ENCODE measurements around the gene HNRNPUL1.
"Not testable (repeated sequence)": the region's sequence is repeated elsewhere in the genome, so short reads cannot be mapped to it uniquely, and the experiment has no call there.

Gene HNRNPUL1

DNA sequence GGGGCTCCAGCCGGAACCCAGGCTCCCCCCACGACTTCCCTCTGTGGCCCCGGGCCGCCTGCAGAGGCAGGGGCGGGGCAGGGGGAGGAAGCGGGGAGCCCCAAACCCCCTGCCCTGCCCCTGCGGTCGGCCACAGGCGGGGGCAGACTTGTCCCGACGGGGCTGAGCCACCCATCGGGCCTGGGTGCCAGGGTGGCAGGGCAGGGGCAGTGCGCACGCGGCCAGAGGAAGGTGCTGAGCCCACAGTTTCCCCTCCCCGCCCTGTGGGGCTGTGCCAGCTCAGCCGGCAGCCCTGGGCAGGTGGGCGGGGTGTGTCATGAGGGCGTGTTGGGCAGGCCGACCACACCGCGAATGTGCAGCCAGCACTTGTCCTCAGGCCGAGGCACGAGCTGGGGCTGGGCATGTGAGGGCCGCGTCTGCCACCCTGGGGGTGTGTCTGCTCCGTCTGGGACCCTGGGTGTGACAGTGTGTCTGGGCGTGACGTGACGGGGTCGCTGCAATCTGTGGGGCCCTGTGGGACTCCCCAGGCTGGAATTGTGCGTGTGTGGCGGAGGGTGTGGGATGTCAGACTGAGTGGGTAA is 63.5 kb downstream of the HNRNPUL1 start:
- peak; percentile 38 to 67 (median 48) for DNase-seq

GRCh38 chr19:41328157-41328841 is 64.1 kb downstream of the HNRNPUL1 start:
- no peak for DNase-seq

- no peak for DNase-seq
These were observed 64.7 kb downstream of the HNRNPUL1 start for GRCh38 chr19:41328842-41329225.

- DNase-seq: no peak
These were observed 66.3 kb downstream of the HNRNPUL1 start for GRCh38 chr19:41330481-41330880.

- no peak for DNase-seq
These were observed 66.9 kb downstream of the HNRNPUL1 start for GRCh38 chr19:41330946-41331678.

GRCh38 chr19:41332000-41332399 is 67.8 kb downstream of the HNRNPUL1 start:
- DNase-seq: no peak

GRCh38 chr19:41332468-41332867 is 68.3 kb downstream of the HNRNPUL1 start:
- no peak for DNase-seq

- DNase-seq: no peak
These were observed 70.6 kb downstream of the HNRNPUL1 start for GRCh38 chr19:41334793-41335192.

GRCh38 chr19:41335467-41335866 is 71.3 kb downstream of the HNRNPUL1 start:
- no peak for DNase-seq

GRCh38 chr19:41339936-41340335 is 75.8 kb downstream of the HNRNPUL1 start:
- DNase-seq: no peak

DNA sequence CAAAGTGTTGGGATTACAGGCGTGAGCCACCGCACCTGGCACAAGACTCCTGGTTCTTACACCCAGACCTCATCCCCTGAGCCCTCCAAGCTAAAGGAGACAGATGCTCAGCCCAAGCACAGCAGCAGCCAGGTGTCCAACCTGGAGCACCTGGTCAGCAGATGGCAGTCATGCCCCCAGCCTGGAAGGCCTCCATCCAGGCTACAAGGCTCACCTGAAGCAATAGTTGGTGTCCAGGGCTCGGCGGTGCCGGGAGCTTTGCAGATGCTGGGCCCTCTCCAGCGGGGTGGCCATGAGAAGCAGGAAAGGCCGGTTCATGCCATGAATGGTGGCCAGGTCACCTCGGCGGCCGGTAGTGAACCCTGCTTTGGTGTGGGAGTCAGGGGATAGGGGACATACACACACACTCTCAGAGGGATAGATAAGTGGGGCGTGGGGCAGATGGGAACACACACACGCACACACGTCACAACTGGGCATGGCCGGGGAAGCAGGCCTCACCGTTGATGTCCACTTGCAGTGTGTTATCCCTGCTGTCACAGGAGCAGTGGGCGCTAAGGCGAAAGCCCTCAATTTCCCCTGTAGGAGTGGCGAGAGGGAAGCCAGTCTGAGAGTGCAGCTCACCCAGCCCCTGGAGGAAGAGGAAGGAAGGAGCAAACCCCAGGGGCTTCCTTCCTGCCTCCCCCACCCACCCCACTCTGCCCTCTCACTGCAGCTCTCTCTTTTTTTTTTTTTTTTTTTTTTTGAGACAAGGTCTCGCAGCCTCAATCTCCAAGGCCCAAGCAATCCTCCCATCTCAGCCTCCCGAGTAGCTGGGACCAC is 77.7 kb downstream of the HNRNPUL1 start:
- no peak for DNase-seq

DNA sequence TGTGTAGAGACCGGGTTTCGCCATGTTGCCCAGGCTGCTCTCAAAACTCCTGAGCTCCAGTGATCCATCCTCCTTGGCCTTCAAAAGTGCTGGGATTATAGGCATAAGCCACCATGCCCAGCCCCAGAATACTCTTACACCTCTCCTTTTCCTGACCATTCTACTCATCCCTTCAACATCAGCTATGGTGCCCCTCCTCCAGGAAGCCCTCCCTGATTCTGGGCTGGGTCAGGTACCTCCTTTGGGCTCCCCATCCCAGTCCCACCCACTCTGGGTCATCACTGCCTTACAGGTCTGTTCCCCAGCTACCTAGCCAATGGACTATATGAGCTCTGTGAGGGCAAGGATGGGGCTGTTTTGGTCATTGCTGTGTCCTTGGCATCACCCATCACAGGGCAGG is 80.0 kb downstream of the HNRNPUL1 start:
- no peak for DNase-seq

- DNase-seq: not testable (repeated sequence)
These were observed 82.7 kb downstream of the HNRNPUL1 start for GRCh38 chr19:41346916-41347315.

DNA sequence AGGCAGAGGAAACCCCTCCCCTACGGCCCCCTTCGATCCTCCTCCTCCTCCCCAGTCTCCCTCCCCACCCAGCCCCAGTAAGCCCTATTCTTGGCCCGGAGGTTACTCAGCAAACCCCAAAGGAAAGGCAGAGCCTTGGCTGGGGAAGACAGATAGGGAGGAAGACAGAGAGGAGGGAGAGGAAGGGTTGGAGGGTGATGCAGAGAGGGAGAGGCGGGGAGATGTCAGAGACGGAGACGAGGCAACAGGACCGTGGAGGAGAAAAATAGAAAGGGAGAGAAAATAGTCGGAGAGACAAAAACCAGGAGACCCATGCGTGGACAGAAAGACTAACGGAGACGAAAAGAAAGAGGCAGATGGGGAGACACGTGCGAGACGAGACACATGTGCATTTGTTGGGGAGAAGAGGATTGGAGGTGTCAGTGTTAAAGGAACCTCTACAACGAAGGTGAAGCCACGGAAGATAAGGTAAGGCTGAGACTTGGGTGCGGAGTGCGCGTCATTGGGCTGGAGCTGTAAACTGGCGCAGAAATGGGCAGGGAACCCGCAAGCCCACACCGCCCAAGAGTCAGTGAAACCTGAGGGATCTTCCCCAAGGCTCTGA is 86.7 kb downstream of the HNRNPUL1 start:
- no peak for DNase-seq

GRCh38 chr19:41351339-41352245 is 87.4 kb downstream of the HNRNPUL1 start:
- peak; percentile 47 to 78 (median 64) for DNase-seq

- DNase-seq: no peak
These were observed 88.1 kb downstream of the HNRNPUL1 start for GRCh38 chr19:41352279-41352608.

DNA sequence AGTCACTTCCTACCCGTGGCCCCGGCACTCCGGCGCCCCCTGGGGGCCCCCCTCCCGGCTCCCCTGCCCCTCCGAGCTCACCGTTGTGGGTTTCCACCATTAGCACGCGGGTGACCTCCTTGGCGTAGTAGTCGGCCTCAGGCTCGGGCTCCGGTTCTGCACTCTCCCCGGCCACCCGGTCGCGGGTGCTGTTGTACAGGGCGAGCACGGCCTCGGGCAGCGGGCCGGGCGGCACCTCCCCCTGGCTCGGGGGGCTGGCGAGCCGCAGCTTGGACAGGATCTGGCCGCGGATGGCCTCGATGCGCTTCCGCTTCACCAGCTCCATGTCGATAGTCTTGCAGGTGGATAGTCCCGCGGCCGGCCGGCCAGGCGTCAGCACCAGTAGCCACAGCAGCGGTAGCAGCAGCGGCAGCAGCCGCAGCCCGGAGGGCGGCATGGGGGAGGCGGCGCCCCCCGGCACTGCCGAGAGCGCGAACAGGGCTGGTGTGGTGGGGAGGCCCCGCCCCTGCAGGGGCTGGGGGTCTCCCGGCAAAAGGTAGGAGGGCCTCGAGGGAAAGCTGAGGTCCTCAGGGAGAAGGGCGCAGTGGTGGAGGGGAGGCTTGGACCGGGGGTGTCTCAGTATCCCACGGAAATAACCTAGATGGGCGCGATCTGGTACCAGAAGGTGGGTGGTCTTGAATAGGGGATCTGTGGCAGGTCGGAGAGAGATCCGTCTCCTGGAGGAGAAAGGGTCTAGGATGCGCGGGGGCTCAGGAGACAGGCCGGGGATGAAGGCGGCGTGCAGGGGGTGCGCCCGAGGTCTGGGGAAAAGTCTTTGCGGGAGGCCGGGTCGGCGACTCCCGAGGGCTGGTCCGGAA is 88.7 kb downstream of the HNRNPUL1 start:
- peak; percentile 49 to 79 (median 60) for DNase-seq

DNA sequence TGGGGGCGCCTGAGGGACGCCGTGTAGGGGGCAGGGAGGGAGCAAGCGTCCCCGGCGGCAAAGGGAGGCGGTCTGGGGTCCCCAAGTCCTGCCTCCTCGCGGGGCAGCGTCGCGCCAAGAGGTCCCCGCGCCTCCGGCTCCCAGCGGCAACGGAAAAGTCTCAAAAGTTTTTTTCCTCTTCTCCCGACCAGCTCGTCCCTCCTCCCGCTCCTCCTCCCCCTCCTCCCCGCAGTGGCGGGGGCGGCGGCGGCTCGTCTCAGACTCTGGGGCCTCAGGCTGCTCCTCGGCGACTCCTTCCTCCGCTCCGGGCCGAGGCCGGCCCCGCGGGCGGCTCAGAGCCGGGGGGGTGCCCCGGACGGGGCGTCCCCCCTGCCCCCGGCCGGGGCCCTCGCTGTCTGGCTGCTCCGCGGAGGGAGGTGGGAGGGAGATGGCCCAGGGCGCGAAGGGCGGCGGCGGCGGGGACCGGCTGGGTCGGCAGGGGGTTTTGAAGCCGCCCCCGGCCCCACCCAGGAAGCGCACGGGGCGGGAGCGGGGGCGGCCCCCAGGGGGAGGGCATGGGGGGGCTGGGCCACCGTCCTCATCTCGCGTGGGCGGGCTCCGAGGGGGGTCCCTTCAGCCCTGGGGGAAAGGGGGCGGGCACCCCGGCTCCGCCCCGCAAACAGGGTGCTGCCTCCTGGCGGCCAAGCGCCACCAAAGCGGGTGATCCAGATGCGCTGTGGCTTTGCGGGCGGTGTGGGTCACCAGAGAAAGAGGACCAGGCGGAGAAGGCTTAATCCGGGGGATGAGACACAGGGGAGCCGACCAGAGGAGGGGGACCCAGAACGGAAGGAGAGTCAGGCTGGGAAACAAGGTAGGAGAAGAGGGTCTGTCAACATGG is 89.5 kb downstream of the HNRNPUL1 start, which contains the start of gene TGFB1:
Gene TGFB1, minus strand, starts transcription at position 457 of the 877 bp plus-strand sequence. CDS start 878 bp downstream, outside the sequence.
- peak; percentile 80 to 95 (median 84) for DNase-seq

DNA sequence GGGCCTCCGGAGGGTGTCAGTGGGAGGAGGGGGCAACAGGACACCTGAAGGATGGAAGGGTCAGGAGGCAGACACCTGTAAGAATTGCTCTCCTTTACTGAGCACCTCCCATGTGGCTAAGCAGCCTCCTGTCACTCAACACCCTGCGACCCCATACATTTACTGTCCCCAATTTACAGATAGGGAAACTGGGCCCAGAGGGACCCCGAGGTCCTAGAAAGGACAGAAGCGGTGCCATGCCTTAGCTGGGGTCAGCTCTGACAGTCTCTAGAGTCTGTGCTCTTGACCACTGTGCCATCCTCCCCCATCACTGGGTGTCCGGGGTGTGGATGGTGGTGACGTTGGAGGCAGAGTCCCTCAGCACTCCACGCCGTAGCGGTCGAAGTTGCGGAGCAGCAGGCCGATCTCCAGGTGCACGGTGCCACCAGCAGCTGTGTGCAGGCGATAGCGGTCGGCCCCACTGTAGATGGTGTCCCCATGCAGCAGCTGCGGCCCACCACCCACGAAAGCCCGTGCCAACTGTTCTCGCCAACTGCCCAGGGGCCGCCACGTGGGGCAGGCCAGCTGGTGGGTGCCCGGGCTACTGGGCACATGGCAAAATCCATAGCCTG is 90.3 kb downstream of the HNRNPUL1 start:
- DNase-seq: no peak

Measured in activated naive CD4-positive, alpha-beta T cell (primary cell).